Astrocyte (in vitro differentiated cells and primary cell): ENCODE data around the gene ADAM22.

Experiments used
- EZH2 ChIP-seq: IDR thresholded peaks from 2 replicates; pipeline ENCODE4 v1.6.1; 2012; ENCODE audit warnings: mild to moderate bottlenecking, low read length, inconsistent platforms; ENCODE audit not compliant: insufficient read depth
- TF ChIP-seq, protein P1 (sequence below): IDR thresholded peaks from 2 replicates; pipeline ENCODE4 v1.5.1; 2011; ENCODE audit warnings: low read depth, mild to moderate bottlenecking, inconsistent platforms, low read length, moderate library complexity; ENCODE audit not compliant: insufficient read depth

DNA sequence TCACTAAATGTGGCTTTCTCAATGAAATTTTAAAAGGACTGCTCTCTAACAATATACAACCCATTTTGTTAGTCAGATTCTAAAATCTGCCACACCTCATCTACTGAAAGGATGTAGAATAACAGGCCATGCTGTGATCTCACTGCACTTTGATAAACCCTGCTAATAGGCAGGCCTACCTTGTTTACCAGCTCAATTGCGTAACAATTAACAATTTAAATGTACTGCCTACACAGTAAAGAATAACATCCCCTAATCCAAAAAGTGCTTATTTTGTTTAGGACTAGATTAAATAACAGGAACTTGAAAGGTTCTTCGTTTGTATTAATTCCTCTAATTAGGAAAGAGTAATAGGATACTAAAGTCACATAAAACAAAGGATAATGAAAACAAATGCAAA lies 281.2 kb downstream of the ADAM22 start:
- TF ChIP-seq, protein P1, sequence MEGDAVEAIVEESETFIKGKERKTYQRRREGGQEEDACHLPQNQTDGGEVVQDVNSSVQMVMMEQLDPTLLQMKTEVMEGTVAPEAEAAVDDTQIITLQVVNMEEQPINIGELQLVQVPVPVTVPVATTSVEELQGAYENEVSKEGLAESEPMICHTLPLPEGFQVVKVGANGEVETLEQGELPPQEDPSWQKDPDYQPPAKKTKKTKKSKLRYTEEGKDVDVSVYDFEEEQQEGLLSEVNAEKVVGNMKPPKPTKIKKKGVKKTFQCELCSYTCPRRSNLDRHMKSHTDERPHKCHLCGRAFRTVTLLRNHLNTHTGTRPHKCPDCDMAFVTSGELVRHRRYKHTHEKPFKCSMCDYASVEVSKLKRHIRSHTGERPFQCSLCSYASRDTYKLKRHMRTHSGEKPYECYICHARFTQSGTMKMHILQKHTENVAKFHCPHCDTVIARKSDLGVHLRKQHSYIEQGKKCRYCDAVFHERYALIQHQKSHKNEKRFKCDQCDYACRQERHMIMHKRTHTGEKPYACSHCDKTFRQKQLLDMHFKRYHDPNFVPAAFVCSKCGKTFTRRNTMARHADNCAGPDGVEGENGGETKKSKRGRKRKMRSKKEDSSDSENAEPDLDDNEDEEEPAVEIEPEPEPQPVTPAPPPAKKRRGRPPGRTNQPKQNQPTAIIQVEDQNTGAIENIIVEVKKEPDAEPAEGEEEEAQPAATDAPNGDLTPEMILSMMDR: no peak
- TF ChIP-seq EZH2: no peak
